A549 (cell line): Measurements from ENCODE around the gene VEGFC. TPM values are rescaled to one million over a fixed set of nuclear protein-coding genes. Genes with fewer than 3 reads are reported as not detected.

Experiments used
- ATAC-seq, 2 experiments: fragments of 200-7000 bp in 1 of 2; fragments of >200 bp in 1 of 2; cut with Nextera tagmentation in 1 of 2; cut with Tn5 transposase in 1 of 2; 3 replicates each; pipeline versions ENCODE4 v1.8.0 to v1.9.1; 2018 to 2020; ENCODE audit warnings: mild to moderate bottlenecking in 1 of 2, moderate library complexity in 1 of 2
- CTCF ChIA-PET: fragments of 300-600 bp; sonication (Branson Sonifier 250); formaldehyde crosslinking; extraction: SDS; loops from one replicate; lab custom pipeline; 2021; ENCODE audit warnings: antibody characterized with exemption, inconsistent platforms; lab: Yijun Ruan, JAX
- POLR2A ChIA-PET: fragments of 350-600 bp; formaldehyde crosslinking; extraction: SDS; loops from one replicate; lab custom pipeline; 2021; ENCODE audit warnings: antibody characterized with exemption, inconsistent platforms; lab: Yijun Ruan, JAX
- DNase-seq, 2 experiments: peaks; one replicate each; pipeline versions ENCODE4 v3.0.0 to v3.0.0-alpha.2; 2011 to 2016; ENCODE audit warnings: low read depth in 1 of 2, low spot score in 1 of 2
- FAIRE-seq: peaks from 2 replicates; lab custom pipeline; 2011; peaks lifted over from hg19 to GRCh38; lab: Jason Lieb, UNC
- H3K27ac ChIP-seq, 2 experiments: fragments of >200 bp; sonication (Bioruptor Twin); formaldehyde crosslinking; 3 replicates each; pipeline ENCODE4 v1.5.1; 2016 to 2017
- H3K4me1 ChIP-seq: fragments of >200 bp; sonication (Bioruptor Twin); formaldehyde crosslinking; 3 replicates; pipeline ENCODE4 v1.6.1; 2016
- H3K4me2 ChIP-seq: fragments of >200 bp; sonication (Bioruptor Twin); formaldehyde crosslinking; 3 replicates; pipeline ENCODE4 v1.6.1; 2016
- H3K4me3 ChIP-seq: fragments of >200 bp; sonication (Bioruptor Twin); formaldehyde crosslinking; 3 replicates; pipeline ENCODE4 v1.5.1; 2016
- H3K9me3 ChIP-seq: fragments of >200 bp; sonication (Bioruptor Twin); formaldehyde crosslinking; 3 replicates; pipeline ENCODE4 v1.6.1; 2016
- ATOH8 ChIP-seq: fragments of 250-450 bp; sonication (Bioruptor Pico); IDR thresholded peaks from 2 replicates; pipeline ENCODE4 v1.5.0; 2020; ENCODE audit warnings: low read depth, mild to moderate bottlenecking, moderate library complexity
- CBX2 ChIP-seq: fragments of 200-600 bp; sonication (generic); IDR thresholded peaks from 2 replicates; pipeline ENCODE4 v1.6.1; 2016; ENCODE audit warnings: low read depth, mild to moderate bottlenecking, borderline replicate concordance
- CBX8 ChIP-seq: fragments of 200-600 bp; sonication (generic); IDR thresholded peaks from 2 replicates; pipeline ENCODE4 v1.6.1; 2016
- CEBPB ChIP-seq, 2 experiments: fragments of >200 bp in 1 of 2; sonication (Bioruptor Twin) in 1 of 2; formaldehyde crosslinking in 1 of 2; IDR thresholded peaks; 2 replicates each; pipeline ENCODE4 v1.6.1; 2012 to 2016
- CHD2 ChIP-seq: fragments of 150-350 bp; IDR thresholded peaks from 2 replicates; pipeline ENCODE4 v1.6.1; 2014; ENCODE audit warnings: low read length; ENCODE audit not compliant: partially characterized antibody
- CHD4 ChIP-seq: fragments of 200-600 bp; sonication (generic); IDR thresholded peaks from 2 replicates; pipeline ENCODE4 v1.6.1; 2016; ENCODE audit warnings: antibody characterized with exemption, mild to moderate bottlenecking, borderline replicate concordance
- E2F6 ChIP-seq: IDR thresholded peaks from 2 replicates; pipeline ENCODE4 v1.6.1; 2012; ENCODE audit warnings: low read depth, borderline replicate concordance
- EHMT2 ChIP-seq: fragments of 200-600 bp; sonication (generic); IDR thresholded peaks from 2 replicates; pipeline ENCODE4 v1.6.1; 2016; ENCODE audit warnings: antibody characterized with exemption, low read depth, mild to moderate bottlenecking, moderate library complexity
- ELK1 ChIP-seq: fragments of 150-350 bp; IDR thresholded peaks from 2 replicates; pipeline ENCODE4 v1.6.1; 2014; ENCODE audit warnings: low read depth, mild to moderate bottlenecking, low read length
- EP300 ChIP-seq, 2 experiments: fragments of >200 bp; sonication (Bioruptor Twin); formaldehyde crosslinking; IDR thresholded peaks; 2 replicates in 1 of 2; 3 replicates in 1 of 2; pipeline ENCODE4 v1.6.1; 2016 to 2017
- ESRRA ChIP-seq: fragments of 150-350 bp; IDR thresholded peaks from 2 replicates; pipeline ENCODE4 v1.6.1; 2014; ENCODE audit warnings: mild to moderate bottlenecking, low read length, borderline replicate concordance
- FOSL2 ChIP-seq, 2 experiments: fragments of 450-650 bp in 1 of 2; fragments of >200 bp in 1 of 2; sonication (Bioruptor Twin) in 1 of 2; formaldehyde crosslinking; IDR thresholded peaks; 2 replicates each; pipeline versions ENCODE4 v1.5.0 to v1.6.1; 2016 to 2020; ENCODE audit warnings: mild to moderate bottlenecking in 1 of 2, moderate library complexity in 1 of 2
- HEYL ChIP-seq: fragments of 250-450 bp; sonication (Bioruptor Pico); IDR thresholded peaks from 2 replicates; pipeline ENCODE4 v1.8.0; 2021; ENCODE audit warnings: mild to moderate bottlenecking, moderate library complexity
- HMGXB4 ChIP-seq: fragments of 250-450 bp; sonication (Bioruptor Pico); IDR thresholded peaks from 2 replicates; pipeline ENCODE4 v1.5.0; 2021; ENCODE audit warnings: mild to moderate bottlenecking, moderate library complexity, borderline replicate concordance
- HOXA7 ChIP-seq: fragments of 250-450 bp; sonication (Bioruptor Pico); IDR thresholded peaks from 2 replicates; pipeline ENCODE4 v1.5.0; 2020; ENCODE audit warnings: mild to moderate bottlenecking, moderate library complexity
- HOXB5 ChIP-seq: fragments of 250-450 bp; sonication (Bioruptor Pico); IDR thresholded peaks from 2 replicates; pipeline ENCODE4 v1.5.0; 2020; ENCODE audit warnings: mild to moderate bottlenecking, moderate library complexity
- JUN ChIP-seq, 2 experiments: fragments of >200 bp; sonication (Bioruptor Twin); formaldehyde crosslinking; IDR thresholded peaks; 2 replicates in 1 of 2; 3 replicates in 1 of 2; pipeline ENCODE4 v1.6.1; 2016 to 2017
- JUNB ChIP-seq: fragments of >200 bp; sonication (Bioruptor Twin); formaldehyde crosslinking; IDR thresholded peaks from 2 replicates; pipeline ENCODE4 v1.6.1; 2016
- KDM1A ChIP-seq: fragments of 200-600 bp; sonication (generic); IDR thresholded peaks from 2 replicates; pipeline ENCODE4 v1.6.1; 2016; ENCODE audit warnings: low read depth, mild to moderate bottlenecking
- MAX ChIP-seq: IDR thresholded peaks from 2 replicates; pipeline ENCODE4 v1.6.1; 2012
- MAZ ChIP-seq: fragments of 150-350 bp; IDR thresholded peaks from 2 replicates; pipeline ENCODE4 v1.6.1; 2014; ENCODE audit warnings: antibody characterized with exemption, low read depth, low read length, borderline replicate concordance
- NPAS2 ChIP-seq: fragments of 250-450 bp; sonication (Bioruptor Pico); IDR thresholded peaks from 2 replicates; pipeline ENCODE4 v1.8.0; 2022; ENCODE audit warnings: mild to moderate bottlenecking, moderate library complexity, borderline replicate concordance
- PBX3 ChIP-seq: IDR thresholded peaks from 2 replicates; pipeline ENCODE4 v1.6.1; 2012
- RARB ChIP-seq: fragments of 250-450 bp; sonication (Bioruptor Pico); IDR thresholded peaks from 2 replicates; pipeline ENCODE4 v1.8.0; 2021; ENCODE audit warnings: mild to moderate bottlenecking, moderate library complexity
- RFX5 ChIP-seq: fragments of 450-650 bp; IDR thresholded peaks from 2 replicates; pipeline ENCODE4 v1.7.1; 2014; ENCODE audit warnings: antibody characterized with exemption, mild to moderate bottlenecking, moderate library complexity
- RNF2 ChIP-seq: fragments of 200-600 bp; sonication (generic); IDR thresholded peaks from 2 replicates; pipeline ENCODE4 v1.6.1; 2016; ENCODE audit warnings: low read depth, mild to moderate bottlenecking, antibody characterized with exemption, moderate library complexity, borderline replicate concordance
- SMC3 ChIP-seq: fragments of >200 bp; sonication (Bioruptor Twin); formaldehyde crosslinking; IDR thresholded peaks from 3 replicates; pipeline ENCODE4 v1.6.1; 2018; ENCODE audit warnings: inconsistent platforms
- SREBF2 ChIP-seq: fragments of 450-650 bp; IDR thresholded peaks from 2 replicates; pipeline ENCODE4 v1.6.1; 2014; ENCODE audit warnings: mild to moderate bottlenecking, moderate library complexity
- TFCP2L1 ChIP-seq: fragments of 250-450 bp; sonication (Bioruptor Pico); IDR thresholded peaks from 2 replicates; pipeline ENCODE4 v1.5.0; 2021; ENCODE audit warnings: mild to moderate bottlenecking
- TP53 ChIP-seq: fragments of 250-450 bp; sonication (Bioruptor Pico); IDR thresholded peaks from 2 replicates; pipeline ENCODE4 v1.5.0; 2021; ENCODE audit warnings: mild to moderate bottlenecking, moderate library complexity
- USF2 ChIP-seq: fragments of 450-650 bp; IDR thresholded peaks from 2 replicates; pipeline ENCODE4 v1.6.1; 2014; ENCODE audit warnings: antibody characterized with exemption
- ZC3H11A ChIP-seq: fragments of 450-650 bp; IDR thresholded peaks from 2 replicates; pipeline ENCODE4 v1.6.1; 2014; ENCODE audit warnings: antibody characterized with exemption, mild to moderate bottlenecking
- ZNF302 ChIP-seq: fragments of 250-450 bp; sonication (Bioruptor Pico); IDR thresholded peaks from 2 replicates; pipeline ENCODE4 v1.9.0; 2021; ENCODE audit warnings: inconsistent platforms, mild to moderate bottlenecking, moderate library complexity
- ZSCAN20 ChIP-seq: fragments of 250-450 bp; sonication (Bioruptor Pico); IDR thresholded peaks from 2 replicates; pipeline ENCODE4 v1.8.0; 2022; ENCODE audit warnings: mild to moderate bottlenecking, moderate library complexity
- WGBS: methylation state at CpG from one replicate; pipeline ENCODE4 v1.1.6; 2017; ENCODE audit errors: missing lambda C conversion rate; 5-methylcytosine and 5-hydroxymethylcytosine counted together
- polyA plus RNA-seq, 4 experiments: library from polyadenylated mRNA; depleted of rRNA in 3 of 4; stranded (reverse); fragments of >200 nt; fragmentation: RNase III in 1 of 4; extraction: RNeasy Plus Mini Kit Qiagen cat#74134 plus additional on column Dnase treatment in 1 of 4; gene quantifications; 2 replicates in 3 of 4; 3 replicates in 1 of 4; pipeline ENCODE4 v1.2.3, GENCODE V29; 2011 to 2017

The VEGFC gene
- polyA plus RNA-seq, 2 of the 4 experiments (the other 2 are of a cell fraction), result 11.6 to 14.4 TPM

- ChIA-PET POLR2A (no interaction called here), CTCF (no interaction called here)
- WGBS, result 7% methylated on average over 1 of the region's 1 CpG
- H3K4me1 ChIP-seq, result peaks cover 75% of the 10 kb centered on the region
- H3K4me2 ChIP-seq, result peak overlapping the region; percentile 80
- peak; percentile 25 to 27; a peak in 4 of 6 replicates for ATAC-seq
- H3K9me3 ChIP-seq, result no peaks in the 10 kb centered on the region
- no peak overlapping the region for H3K4me3 ChIP-seq
- peak in 1 of 2 experiments; percentile 38 for DNase-seq
- H3K27ac ChIP-seq, result peak overlapping the region; percentile 75 to 82
- FAIRE-seq, result peak; percentile 54
- no peak for TF ChIP-seq ELK1
- no peak for TF ChIP-seq HEYL
- TF ChIP-seq CEBPB (IDR thresholded peaks at IDR 0.05), result peak in 1 of 2 experiments; percentile 27; a peak in 1 of 4 replicates
- no peak for TF ChIP-seq RARB
- no peak for TF ChIP-seq ZNF302 (CRISPR knock-in tag)
- peak in 1 of 2 experiments; percentile 79; a peak in 1 of 5 replicates for TF ChIP-seq JUN (IDR thresholded peaks at IDR 0.05)
- TF ChIP-seq ESRRA, result no peak
- no peak for TF ChIP-seq HMGXB4 (CRISPR knock-in tag)
- no peak for TF ChIP-seq CHD2
- no peak for TF ChIP-seq NPAS2 (CRISPR knock-in tag)
- no peak for TF ChIP-seq HOXA7 (CRISPR knock-in tag)
- TF ChIP-seq FOSL2 (IDR thresholded peaks at IDR 0.05), result peak; percentile 65; the same call in 1 of the 2 replicates
- TF ChIP-seq FOSL2 (CRISPR knock-in tag; IDR thresholded peaks at IDR 0.05), result peak; percentile 91
- no peak for TF ChIP-seq RNF2
- no peak for TF ChIP-seq CBX2
- no peak for TF ChIP-seq KDM1A
- TF ChIP-seq CBX8, result no peak
- no peak for TF ChIP-seq RFX5
- no peak for TF ChIP-seq E2F6
- no peak for TF ChIP-seq USF2
- TF ChIP-seq ZSCAN20 (CRISPR knock-in tag), result no peak
- no peak for TF ChIP-seq TP53 (CRISPR knock-in tag)
- TF ChIP-seq SREBF2, result no peak
- no peak for TF ChIP-seq TFCP2L1 (CRISPR knock-in tag)
- TF ChIP-seq EHMT2, result no peak
- TF ChIP-seq CHD4, result no peak
- no peak for TF ChIP-seq MAZ
- TF ChIP-seq PBX3, result no peak
- 0 out of 3 replicates have a peak, but pooled peaks have one; percentile 13 for TF ChIP-seq SMC3
- no peak for TF ChIP-seq ZC3H11A
- TF ChIP-seq HOXB5 (CRISPR knock-in tag), result no peak
- TF ChIP-seq JUNB, result peak; percentile 89
- peak in 1 of 2 experiments; percentile 54; a peak in 1 of 5 replicates for TF ChIP-seq EP300 (IDR thresholded peaks at IDR 0.05)
- no peak for TF ChIP-seq MAX
- no peak for TF ChIP-seq ATOH8
These were observed 11.6 kb downstream of the VEGFC start for GRCh38 chr4:176780995-176781738.
